OCI-LY1 (cell line): ENCODE measurements around the gene SDSL.

Source experiments
- H2AFZ ChIP-seq: fragments of 200-600 bp; sonication (generic), shearing (Covaris generic); 2 replicates; pipeline ENCODE4 v1.6.0; 2014; ENCODE audit warnings: antibody characterized with exemption, mild to moderate bottlenecking, low read length
- H3F3A ChIP-seq: fragments of 200-600 bp; sonication (generic), shearing (Covaris generic); 2 replicates; pipeline ENCODE4 v1.6.0; 2014; ENCODE audit warnings: mild to moderate bottlenecking, antibody characterized with exemption, low read length, moderate library complexity; ENCODE audit not compliant: insufficient read depth
- H3K27ac ChIP-seq: fragments of 200-600 bp; sonication (generic); 2 replicates; pipeline ENCODE4 v1.5.1; 2014; ENCODE audit warnings: low read length, mixed run types, mild to moderate bottlenecking, low read depth; ENCODE audit not compliant: poor library complexity, severe bottlenecking
- H3K27me3 ChIP-seq: fragments of 200-600 bp; sonication (generic); 2 replicates; pipeline ENCODE4 v1.6.0; 2014; ENCODE audit warnings: antibody characterized with exemption, mild to moderate bottlenecking, low read length, moderate library complexity; ENCODE audit not compliant: insufficient read depth
- H3K36me3 ChIP-seq: fragments of 200-600 bp; sonication (generic); 2 replicates; pipeline ENCODE4 v1.6.1; 2014; ENCODE audit warnings: mild to moderate bottlenecking, antibody characterized with exemption, low read length, moderate library complexity, mixed read lengths; ENCODE audit not compliant: insufficient read depth
- H3K4me1 ChIP-seq: fragments of 200-600 bp; sonication (generic); 2 replicates; pipeline ENCODE4 v1.5.1; 2014; ENCODE audit warnings: mild to moderate bottlenecking, low read length, moderate library complexity; ENCODE audit not compliant: insufficient read depth, severe bottlenecking
- H3K4me2 ChIP-seq: fragments of 200-600 bp; sonication (generic), shearing (Covaris generic); 2 replicates; pipeline ENCODE4 v1.6.1; 2014; ENCODE audit warnings: low read length
- H3K4me3 ChIP-seq: fragments of 200-600 bp; sonication (generic); 2 replicates; pipeline ENCODE4 v1.5.1; 2014; ENCODE audit warnings: low read length, low read depth, mild to moderate bottlenecking, mixed read lengths; ENCODE audit not compliant: poor library complexity, severe bottlenecking
- H3K79me2 ChIP-seq: fragments of 200-600 bp; shearing (Covaris generic); 2 replicates; pipeline ENCODE4 v1.6.1; 2016; ENCODE audit warnings: mixed run types, low read length, mixed read lengths; ENCODE audit not compliant: insufficient read depth
- H3K9ac ChIP-seq: fragments of 200-600 bp; sonication (generic), shearing (Covaris generic); 2 replicates; pipeline ENCODE4 v1.6.1; 2014; ENCODE audit warnings: mild to moderate bottlenecking, low read length, mixed read lengths
- H3K9me2 ChIP-seq: fragments of 200-600 bp; sonication (generic), shearing (Covaris generic); 2 replicates; pipeline ENCODE4 v1.6.1; 2014; ENCODE audit warnings: low read depth, mild to moderate bottlenecking, low read length, mixed read lengths
- H3K9me3 ChIP-seq: fragments of 200-600 bp; shearing (Covaris generic); 2 replicates; pipeline ENCODE4 v1.6.1; 2014; ENCODE audit warnings: low read length, mixed read lengths
- H4K20me1 ChIP-seq: fragments of 200-600 bp; sonication (generic), shearing (Covaris generic); 2 replicates; pipeline ENCODE4 v1.6.0; 2016; ENCODE audit warnings: mild to moderate bottlenecking, low read length; ENCODE audit not compliant: insufficient read depth
- EZH2 ChIP-seq: fragments of 200-600 bp; sonication (generic), shearing (Covaris generic); IDR thresholded peaks from 2 replicates; pipeline ENCODE4 v1.8.0; 2017; ENCODE audit warnings: borderline replicate concordance, mixed run types, mild to moderate bottlenecking, antibody characterized with exemption, low read length, moderate library complexity, mixed read lengths
- TF ChIP-seq, protein P1 (sequence below): fragments of 200-600 bp; sonication (generic), shearing (Covaris generic); IDR thresholded peaks from 2 replicates; pipeline ENCODE4 v1.5.1; 2017; ENCODE audit warnings: mild to moderate bottlenecking, antibody characterized with exemption, low read length, moderate library complexity, mixed read lengths

The SDSL gene

DNA sequence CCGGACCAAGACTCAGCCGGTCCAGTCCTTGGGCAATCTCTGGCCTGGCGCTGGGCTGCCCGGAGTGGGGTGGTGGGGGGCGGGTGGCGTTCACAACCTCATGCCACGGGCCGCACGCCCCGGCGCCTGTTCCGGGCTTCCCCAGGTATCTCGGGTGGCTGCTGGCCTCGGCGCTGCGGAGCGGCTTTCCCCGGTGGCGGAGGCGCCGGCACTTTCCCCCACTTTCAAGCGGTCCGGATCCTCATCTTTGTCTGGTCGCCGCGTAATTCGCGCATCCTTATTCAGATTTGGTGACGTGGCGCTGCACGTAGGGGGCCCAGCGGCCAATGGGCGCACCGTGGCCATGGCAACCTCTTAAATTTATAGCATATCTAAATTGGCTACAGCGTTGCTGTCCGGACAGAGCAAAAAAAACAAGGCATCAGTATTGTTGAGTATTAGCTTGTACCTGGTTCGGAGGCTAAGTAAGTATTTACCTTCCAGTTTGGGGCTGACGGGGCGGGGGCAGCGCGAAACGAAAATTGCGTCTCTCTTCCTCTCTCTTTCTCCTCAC lies 49.5 kb downstream of the SDSL start, which contains the start of gene LHX5:
LHX5 (minus strand) TSS at position 253 of the 553 bp plus-strand sequence. CDS start 373 bp downstream, outside the sequence.
- Histone ChIP-seq H3K36me3 (no peaks in the 10 kb centered on the region), H3K4me2 (no peak within 1 kb of the TSS), H3K79me2 (no peaks in the 10 kb centered on the region), H3F3A (no peaks in the 10 kb centered on the region), H4K20me1 (no peaks in the 10 kb centered on the region), H3K9me3 (no peaks in the 10 kb centered on the region), H3K9me2 (no peaks in the 10 kb centered on the region), H2AFZ (no peak within 1 kb of the TSS), H3K4me3 (no peak within 1 kb of the TSS), H3K4me1 (no peaks in the 10 kb centered on the region), H3K9ac (no peak within 1 kb of the TSS), H3K27ac (no peak within 1 kb of the TSS), H3K27me3 (no peaks in the 10 kb centered on the region)
- no peak for TF ChIP-seq EZH2
- TF ChIP-seq, protein P1, sequence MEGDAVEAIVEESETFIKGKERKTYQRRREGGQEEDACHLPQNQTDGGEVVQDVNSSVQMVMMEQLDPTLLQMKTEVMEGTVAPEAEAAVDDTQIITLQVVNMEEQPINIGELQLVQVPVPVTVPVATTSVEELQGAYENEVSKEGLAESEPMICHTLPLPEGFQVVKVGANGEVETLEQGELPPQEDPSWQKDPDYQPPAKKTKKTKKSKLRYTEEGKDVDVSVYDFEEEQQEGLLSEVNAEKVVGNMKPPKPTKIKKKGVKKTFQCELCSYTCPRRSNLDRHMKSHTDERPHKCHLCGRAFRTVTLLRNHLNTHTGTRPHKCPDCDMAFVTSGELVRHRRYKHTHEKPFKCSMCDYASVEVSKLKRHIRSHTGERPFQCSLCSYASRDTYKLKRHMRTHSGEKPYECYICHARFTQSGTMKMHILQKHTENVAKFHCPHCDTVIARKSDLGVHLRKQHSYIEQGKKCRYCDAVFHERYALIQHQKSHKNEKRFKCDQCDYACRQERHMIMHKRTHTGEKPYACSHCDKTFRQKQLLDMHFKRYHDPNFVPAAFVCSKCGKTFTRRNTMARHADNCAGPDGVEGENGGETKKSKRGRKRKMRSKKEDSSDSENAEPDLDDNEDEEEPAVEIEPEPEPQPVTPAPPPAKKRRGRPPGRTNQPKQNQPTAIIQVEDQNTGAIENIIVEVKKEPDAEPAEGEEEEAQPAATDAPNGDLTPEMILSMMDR = no peak

DNA sequence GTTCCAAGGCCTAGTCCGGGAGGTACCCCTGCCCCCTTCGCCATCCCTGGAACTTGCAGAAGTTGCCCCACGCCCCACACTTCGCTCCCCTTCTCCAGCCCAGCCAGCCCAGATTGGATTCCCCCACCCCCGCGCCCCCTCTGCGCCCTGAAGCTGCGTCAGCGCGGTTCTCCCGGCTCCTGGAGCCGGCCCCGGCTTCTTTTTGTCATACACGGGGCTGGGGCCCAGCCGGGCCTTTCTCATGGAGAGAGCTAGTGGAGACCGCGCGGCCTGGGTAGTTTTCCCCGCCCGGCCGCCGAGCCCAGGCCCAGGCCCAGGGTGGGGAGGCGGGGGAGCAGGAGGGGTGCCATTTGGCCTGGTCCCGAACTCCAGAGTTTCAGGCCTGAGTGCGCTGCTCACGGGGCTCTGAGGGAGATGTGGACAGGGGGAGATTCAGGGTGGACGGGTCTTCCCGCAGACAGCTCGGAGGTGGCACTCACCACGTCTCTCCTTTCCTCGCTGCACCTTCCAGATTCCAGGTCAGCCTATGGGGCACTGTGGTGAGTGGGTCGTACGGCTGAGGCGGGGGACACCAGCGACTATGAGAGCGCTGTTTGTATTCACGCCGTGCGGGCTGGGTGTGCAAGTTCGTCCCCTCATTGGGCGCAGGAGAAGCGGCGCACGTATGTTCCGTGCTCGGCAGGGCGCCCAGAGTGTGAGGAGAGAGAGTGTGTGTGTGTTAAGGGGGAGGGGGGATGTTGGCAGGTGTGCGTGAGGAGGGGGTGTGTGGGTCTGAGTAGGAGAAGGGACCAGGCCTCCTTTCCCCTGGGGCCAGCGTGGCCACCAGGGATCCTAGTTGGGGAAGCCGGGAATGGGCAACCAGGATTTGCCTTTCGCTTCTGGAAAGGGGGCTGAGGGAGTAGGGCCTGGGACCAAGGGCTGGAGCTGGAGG lies 50.3 kb downstream of the SDSL start:
- H3K27ac ChIP-seq = no peak overlapping the region
- no peaks in the 10 kb centered on the region for H3K27me3 ChIP-seq
- H3K79me2 ChIP-seq = no peaks in the 10 kb centered on the region

DNA sequence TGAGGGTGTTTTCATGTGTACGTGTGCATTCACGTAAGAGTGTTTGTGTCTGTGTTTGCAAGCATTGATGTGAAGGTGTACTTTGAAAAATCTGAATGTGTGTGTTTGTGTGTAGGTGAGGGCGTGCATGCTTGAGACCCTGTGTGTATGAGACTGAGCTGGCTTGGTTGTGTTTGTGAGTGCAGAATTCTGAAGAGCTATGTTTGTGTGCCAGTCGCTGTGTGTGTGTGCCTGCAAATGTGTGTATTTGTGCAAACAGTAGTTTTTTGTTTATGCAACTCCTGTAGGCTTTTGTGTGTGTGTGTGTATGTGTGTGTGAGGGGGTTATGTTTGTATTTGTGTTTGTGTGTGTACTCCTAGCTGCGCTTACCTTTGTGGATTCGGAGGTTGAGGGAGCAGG lies 51.2 kb downstream of the SDSL start:
- no peak overlapping the region for H3K4me2 ChIP-seq
- H3K9ac ChIP-seq = no peak overlapping the region
- no peaks in the 10 kb centered on the region for H4K20me1 ChIP-seq
- no peaks in the 10 kb centered on the region for H3K27me3 ChIP-seq
- H3K9me2 ChIP-seq = no peaks in the 10 kb centered on the region
- H3K79me2 ChIP-seq = no peaks in the 10 kb centered on the region
- H3K4me1 ChIP-seq = no peaks in the 10 kb centered on the region
- H3K27ac ChIP-seq = no peak overlapping the region
- TF ChIP-seq EZH2 = no peak
- TF ChIP-seq, protein P1 = no peak
- no peaks in the 10 kb centered on the region for H3F3A ChIP-seq
- no peak overlapping the region for H3K4me3 ChIP-seq
- no peaks in the 10 kb centered on the region for H3K36me3 ChIP-seq
- no peak overlapping the region for H2AFZ ChIP-seq
- no peaks in the 10 kb centered on the region for H3K9me3 ChIP-seq

More for the DNA sequence above, 50.3 kb downstream of the SDSL start:
- Histone ChIP-seq H2AFZ (no peak overlapping the region), H3F3A (no peaks in the 10 kb centered on the region), H3K4me2 (no peak overlapping the region), H3K4me1 (no peaks in the 10 kb centered on the region), H3K4me3 (no peak overlapping the region), H3K9ac (no peak overlapping the region), H3K9me2 (no peaks in the 10 kb centered on the region), H3K36me3 (no peaks in the 10 kb centered on the region), H3K9me3 (no peaks in the 10 kb centered on the region), H4K20me1 (no peaks in the 10 kb centered on the region)
- TF ChIP-seq, protein P1 = no peak
- no peak for TF ChIP-seq EZH2
